GM12891 (cell line): ENCODE results near the gene ERVW-1.

Source experiments
- PAX5 ChIP-seq: IDR thresholded peaks from 2 replicates; pipeline ENCODE4 v1.6.1; 2011; ENCODE audit warnings: low read length, moderate library complexity, mild to moderate bottlenecking; ENCODE audit not compliant: insufficient read depth, severe bottlenecking
- POLR2A ChIP-seq: IDR thresholded peaks from 2 replicates; pipeline ENCODE4 v1.6.1; 2011; ENCODE audit warnings: low read depth, low read length, control low read depth
- POLR2AphosphoS5 ChIP-seq: IDR thresholded peaks from 2 replicates; pipeline ENCODE4 v1.6.1; 2011; ENCODE audit warnings: low read depth, low read length, control low read depth
- POU2F2 ChIP-seq: IDR thresholded peaks from 2 replicates; pipeline ENCODE4 v1.6.1; 2011; ENCODE audit warnings: low read depth, mild to moderate bottlenecking, control low read depth, low read length, moderate library complexity
- SPI1 ChIP-seq: IDR thresholded peaks from 2 replicates; pipeline ENCODE4 v1.6.1; 2011; ENCODE audit warnings: low read depth, low read length, control low read depth
- TAF1 ChIP-seq: IDR thresholded peaks from 2 replicates; pipeline ENCODE4 v1.6.1; 2011; ENCODE audit warnings: low read depth, low read length, control low read depth

DNA sequence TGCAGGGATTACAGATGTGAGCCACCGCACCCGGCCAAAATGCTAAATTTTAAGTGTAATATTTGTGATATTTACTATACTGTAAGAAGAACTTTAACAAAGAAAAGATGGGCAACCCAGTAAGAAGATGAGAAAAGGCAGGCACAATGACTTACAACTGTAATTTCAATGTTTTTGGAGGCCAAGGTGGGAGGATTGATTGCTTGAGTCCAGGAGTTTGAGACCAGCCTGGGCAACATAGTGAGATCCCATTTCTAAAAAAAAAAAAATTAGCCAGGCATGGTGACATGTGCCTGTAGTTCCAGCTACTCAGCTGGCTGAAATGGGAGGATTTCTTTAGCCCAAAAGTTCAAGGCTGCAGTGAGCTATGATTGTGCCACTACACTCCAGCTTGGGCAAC lies 42.2 kb downstream of the ERVW-1 start:
- TF ChIP-seq POLR2A (no peak), POLR2AphosphoS5 (no peak), POU2F2 (no peak), TAF1 (no peak), PAX5 (no peak), SPI1 (no peak)
